NOMO-1 treated with DMSO at 0.1 percent for 48 hours (cell line): Measurements from ENCODE around the gene MAN2A1.
A peak's percentile ranks its signal among the peaks of the same experiment; 100 is the strongest.
"Not testable (repeated sequence)": the region's sequence is repeated elsewhere in the genome, so short reads cannot be mapped to it uniquely, and the experiment has no call there.

Experiments used
- DNase-seq: peaks from one replicate; lab custom pipeline; 2025; ENCODE audit not compliant: unreplicated experiment; lab: John Stamatoyannopoulos, UW

The MAN2A1 gene

GRCh38 chr5:109750463-109750862, 60.7 kb downstream of the MAN2A1 start:
- no peak for DNase-seq

- DNase-seq: no peak
Observed at GRCh38 chr5:109753279-109753678, 63.6 kb downstream of the MAN2A1 start.

GRCh38 chr5:109754319-109754718, 64.6 kb downstream of the MAN2A1 start:
- DNase-seq: no peak

GRCh38 chr5:109755761-109756160, 66.0 kb downstream of the MAN2A1 start:
- DNase-seq: no peak

- no peak for DNase-seq
Observed at GRCh38 chr5:109756543-109757185, 66.9 kb downstream of the MAN2A1 start.

GRCh38 chr5:109757490-109757889, 67.8 kb downstream of the MAN2A1 start:
- no peak for DNase-seq

GRCh38 chr5:109759306-109759705, 69.6 kb downstream of the MAN2A1 start:
- no peak for DNase-seq

- DNase-seq: not testable (repeated sequence)
Observed at GRCh38 chr5:109760130-109760529, 70.4 kb downstream of the MAN2A1 start.

- DNase-seq: peak; percentile 41
Observed at GRCh38 chr5:109762821-109763220, 73.1 kb downstream of the MAN2A1 start.

GRCh38 chr5:109767184-109767995, 77.7 kb downstream of the MAN2A1 start:
- DNase-seq: no peak

GRCh38 chr5:109767997-109768396, 78.3 kb downstream of the MAN2A1 start:
- DNase-seq: no peak

- no peak for DNase-seq
Observed at GRCh38 chr5:109769597-109770291, 80.0 kb downstream of the MAN2A1 start.

GRCh38 chr5:109775130-109775529, 85.4 kb downstream of the MAN2A1 start:
- no peak for DNase-seq

GRCh38 chr5:109779036-109779735, 89.5 kb downstream of the MAN2A1 start:
- no peak for DNase-seq

- DNase-seq: no peak
Observed at GRCh38 chr5:109784687-109785086, 95.0 kb downstream of the MAN2A1 start.

GRCh38 chr5:109786206-109786855, 96.6 kb downstream of the MAN2A1 start:
- DNase-seq: no peak

GRCh38 chr5:109788596-109788995, 98.9 kb downstream of the MAN2A1 start:
- no peak for DNase-seq

GRCh38 chr5:109792613-109793012, 102.9 kb downstream of the MAN2A1 start:
- DNase-seq: no peak

- DNase-seq: no peak
Observed at GRCh38 chr5:109803854-109804253, 114.1 kb downstream of the MAN2A1 start.

- no peak for DNase-seq
Observed at GRCh38 chr5:109805472-109805871, 115.7 kb downstream of the MAN2A1 start.

GRCh38 chr5:109805883-109806282, 116.2 kb downstream of the MAN2A1 start:
- no peak for DNase-seq
